GM18505 (cell line): ENCODE results near the gene RABAC1.

Experiments
- ATAC-seq: cut with Tn5 transposase; IDR thresholded peaks from one replicate; pipeline ENCODE4 v1.9.1; 2021; ENCODE audit not compliant: unreplicated experiment
- POLR2A ChIP-seq: IDR thresholded peaks from 4 replicates; pipeline ENCODE4 v1.6.1; 2011; ENCODE audit warnings: borderline replicate concordance; ENCODE audit not compliant: insufficient read depth, insufficient read length; ENCODE audit errors: extremely low read depth

RABAC1 gene

DNA sequence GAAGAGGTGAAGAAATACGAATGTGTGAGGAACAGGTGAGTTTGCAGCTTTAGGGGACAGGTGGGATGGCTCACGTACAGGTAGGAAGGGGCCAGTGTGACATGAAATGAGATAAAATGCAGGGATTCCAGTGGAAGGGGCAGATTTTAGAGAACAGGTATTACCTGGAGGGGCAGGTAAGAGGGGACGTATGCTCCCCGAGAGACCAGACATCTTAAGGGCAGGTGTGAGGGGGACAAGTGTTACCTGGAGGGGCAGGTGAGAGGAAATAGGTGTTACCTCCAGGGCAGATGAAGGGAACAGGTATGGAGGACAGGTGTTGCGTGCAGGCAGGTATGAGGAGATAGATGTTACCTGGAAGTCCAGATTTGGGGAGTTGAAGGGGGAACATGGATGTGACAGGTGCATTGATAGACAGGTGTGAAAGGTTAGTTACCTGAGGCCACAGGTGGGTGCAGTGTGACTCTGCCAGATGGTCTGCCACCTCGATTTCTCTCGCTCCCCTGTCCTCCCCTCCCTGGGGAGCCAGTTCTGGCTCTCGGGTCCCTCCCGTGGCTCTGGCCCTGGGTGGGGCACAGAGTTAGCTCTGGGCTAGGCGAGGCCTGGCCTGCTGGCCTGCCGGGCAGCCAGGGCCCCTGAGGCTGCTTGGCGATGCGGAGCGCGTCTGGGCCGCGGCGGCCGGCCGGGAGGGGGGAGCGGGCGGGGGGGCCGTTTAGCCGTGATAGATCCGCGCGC lies 32.9 kb downstream of the RABAC1 start:
- no peak for ATAC-seq
- TF ChIP-seq POLR2A: no peak

DNA sequence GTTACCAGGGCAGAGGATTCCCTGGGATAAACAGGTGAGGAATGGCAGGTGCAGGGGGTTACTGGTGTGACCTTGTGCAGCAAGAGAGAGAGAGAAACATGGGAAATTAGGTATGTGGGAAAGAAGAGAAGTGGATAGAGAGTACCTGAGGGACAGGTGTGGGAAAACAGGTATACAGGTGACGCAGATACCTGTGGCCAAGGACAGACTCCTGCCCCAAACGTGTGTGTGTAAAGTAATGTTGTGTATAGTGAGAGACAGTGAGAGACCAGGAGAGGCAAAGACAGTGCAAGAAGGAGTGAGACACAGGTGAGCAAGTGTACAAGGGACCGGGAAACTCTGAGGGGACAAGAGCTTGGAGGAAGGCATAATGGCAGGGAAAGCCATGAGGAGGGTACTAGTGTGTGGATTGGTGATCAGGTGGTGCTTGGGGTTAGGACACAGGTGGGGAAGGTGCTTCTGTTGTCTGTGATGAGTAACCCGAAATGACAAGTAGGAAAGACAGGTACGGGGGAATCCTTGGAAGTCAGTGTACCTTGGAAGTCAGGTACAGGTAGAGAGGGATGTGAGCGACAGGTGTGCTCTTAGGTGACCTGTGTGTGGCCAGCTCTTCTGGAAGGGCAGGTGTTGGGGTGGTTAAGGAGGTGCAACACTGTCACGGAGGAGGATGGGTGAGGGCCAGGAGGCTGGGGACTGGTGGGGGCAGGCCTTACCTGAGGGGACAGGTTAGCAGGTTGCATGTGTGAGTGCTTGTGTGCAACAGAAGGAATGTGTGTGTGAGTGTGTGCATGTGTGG lies 33.7 kb downstream of the RABAC1 start:
- TF ChIP-seq POLR2A: no peak
- no peak for ATAC-seq

DNA sequence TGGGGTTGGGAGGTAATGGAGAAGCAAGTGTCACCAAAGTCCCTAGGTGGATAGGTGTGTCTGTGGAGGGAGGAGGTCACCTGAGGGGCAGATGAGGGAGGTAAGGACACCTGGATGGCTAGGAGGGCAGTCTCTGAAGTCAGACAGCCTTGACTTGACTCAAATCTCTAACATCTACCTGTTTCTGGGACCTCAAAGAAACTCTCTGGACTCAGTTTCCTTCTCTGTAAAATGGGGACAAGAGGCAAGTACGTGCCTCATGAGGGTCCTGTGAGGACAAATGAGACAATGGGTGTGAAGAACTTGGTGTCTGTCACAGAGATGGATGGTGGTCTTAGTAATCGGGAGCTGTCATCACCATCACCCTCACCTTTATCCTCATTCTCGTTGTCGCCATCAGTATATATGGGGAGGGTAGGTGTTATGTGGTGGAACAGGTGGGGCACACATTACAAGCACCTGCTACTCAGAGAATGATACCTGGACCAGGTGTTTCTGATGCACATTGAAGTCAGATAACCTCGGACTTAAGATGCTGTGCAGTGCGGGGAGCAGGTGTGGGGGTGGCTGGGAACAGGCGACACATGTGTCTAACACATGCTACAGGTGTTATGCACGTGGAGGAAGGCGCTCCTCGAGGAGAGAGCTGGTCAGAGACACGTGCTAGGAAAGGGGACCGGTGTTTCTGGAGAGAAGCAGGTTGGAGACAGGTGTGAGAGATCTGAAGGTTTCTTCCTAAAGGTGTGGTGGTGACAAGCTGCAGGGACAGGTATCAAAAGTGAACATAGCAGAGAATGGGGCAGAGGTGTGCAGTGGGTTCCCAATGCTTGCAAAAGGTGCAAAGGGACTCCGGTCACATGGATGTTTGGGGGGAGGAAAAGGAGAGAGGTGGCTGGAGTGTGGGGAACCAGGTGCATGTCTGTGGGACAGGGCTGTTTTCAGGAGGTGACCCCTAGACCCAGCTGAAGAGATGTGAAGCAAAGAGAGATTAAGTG lies 34.7 kb downstream of the RABAC1 start:
- ATAC-seq: no peak

DNA sequence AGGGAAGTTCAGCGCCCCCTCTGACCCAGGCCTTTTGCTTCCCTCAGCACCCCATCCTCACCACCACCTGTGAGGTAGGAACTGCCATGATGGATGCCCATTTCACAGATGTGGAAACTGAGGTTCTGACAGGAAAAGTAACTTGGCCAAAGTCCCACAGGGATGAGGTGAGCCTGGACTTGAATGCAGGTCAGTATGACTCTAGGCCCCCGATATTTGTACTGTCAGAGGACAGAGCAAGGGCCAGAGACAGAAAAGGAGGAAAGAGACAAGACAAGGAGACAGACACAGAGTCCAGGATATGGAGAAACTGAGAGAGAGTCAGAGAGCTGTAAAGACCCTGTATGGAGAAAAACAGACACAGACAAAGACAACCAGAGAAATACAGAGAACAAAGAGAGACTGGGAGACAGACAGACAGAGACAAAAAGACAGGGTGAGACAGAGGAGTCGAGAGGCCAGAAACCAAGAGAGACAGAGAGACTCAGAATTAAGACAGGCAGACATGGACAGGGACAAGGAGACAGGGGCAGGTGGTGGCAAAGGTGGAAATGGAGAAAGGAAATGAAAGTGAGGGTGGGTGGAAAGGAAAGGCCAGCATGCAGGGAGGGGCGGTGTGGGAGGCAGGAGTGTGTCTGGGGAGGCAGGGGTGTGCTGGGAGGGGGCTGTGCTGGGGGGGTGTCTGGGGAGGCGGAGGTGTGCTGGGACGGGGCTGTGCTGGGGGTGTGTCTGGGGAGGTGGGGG lies 35.9 kb downstream of the RABAC1 start:
- TF ChIP-seq POLR2A: no peak

More for the DNA sequence above, 34.7 kb downstream of the RABAC1 start:
- no peak for TF ChIP-seq POLR2A

DNA sequence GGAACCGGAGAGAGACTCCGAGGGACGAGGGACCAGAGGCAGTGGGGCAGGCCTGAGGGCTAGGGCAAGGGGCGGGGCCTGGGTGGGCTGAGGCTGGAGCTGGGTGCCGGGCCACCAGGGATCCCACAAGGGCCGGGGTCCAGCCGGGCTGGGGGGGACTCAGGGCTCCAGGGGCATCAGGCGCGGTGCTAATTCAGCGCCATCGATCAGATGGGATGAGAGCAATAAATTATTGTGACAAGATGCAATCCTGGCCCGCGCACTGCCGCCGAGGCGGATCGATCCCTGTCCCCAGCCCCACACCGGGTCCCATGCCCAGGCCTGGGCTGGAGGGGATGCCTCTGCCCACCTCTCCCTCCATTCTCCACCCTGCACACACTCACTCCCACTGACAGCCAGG lies 36.5 kb downstream of the RABAC1 start:
- no peak for ATAC-seq

More for the DNA sequence above, 35.9 kb downstream of the RABAC1 start:
- no peak for ATAC-seq

DNA sequence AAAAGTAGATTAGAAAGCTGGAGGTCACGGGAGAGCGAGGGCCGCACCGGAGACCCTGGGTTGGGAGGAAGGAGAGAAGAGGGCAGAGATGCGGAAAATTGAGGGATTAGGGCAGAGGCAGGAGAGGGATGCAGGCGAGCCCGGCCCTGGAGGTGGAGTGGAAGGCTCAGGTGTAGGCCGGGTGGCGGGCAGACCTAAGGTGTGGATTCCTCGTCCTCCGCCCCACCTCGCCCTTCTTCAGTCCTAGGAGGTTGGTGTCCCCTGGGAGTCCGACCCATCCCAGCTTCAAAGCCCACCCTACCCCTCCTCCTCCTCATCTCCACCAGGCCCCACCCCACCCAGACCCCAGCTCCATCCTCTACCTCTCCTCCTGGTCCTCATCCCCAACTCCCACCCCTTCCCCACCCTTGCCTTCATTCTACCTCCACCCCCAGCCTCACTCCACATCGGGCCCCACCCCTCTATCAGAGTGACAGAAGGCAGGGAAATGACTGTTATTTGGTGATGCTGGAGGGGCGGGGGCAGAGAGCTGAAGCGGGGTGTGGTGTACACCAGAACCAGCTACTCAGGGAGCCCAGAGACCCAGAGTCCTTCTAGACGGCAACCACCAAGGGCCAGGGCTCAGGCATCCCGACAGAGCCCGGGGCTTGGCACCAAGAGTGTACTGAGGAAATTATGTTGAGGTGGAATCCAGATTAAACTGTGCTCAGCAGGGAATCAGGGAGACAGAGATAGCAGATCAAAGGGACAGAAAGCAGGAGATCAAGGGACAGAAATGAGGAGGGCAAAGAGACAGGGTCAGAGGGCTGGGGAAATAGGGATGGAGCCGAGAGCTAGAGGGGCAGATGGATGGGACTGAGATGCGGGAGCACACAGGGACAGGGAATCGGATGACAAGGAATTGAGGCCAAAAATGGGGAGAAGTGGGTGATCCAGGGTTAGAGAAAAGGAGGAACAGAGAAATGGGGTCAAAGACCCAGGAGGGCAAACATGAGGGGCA lies 37.2 kb downstream of the RABAC1 start:
- TF ChIP-seq POLR2A: no peak
- no peak for ATAC-seq

More for the DNA sequence above, 36.5 kb downstream of the RABAC1 start:
- TF ChIP-seq POLR2A: no peak

DNA sequence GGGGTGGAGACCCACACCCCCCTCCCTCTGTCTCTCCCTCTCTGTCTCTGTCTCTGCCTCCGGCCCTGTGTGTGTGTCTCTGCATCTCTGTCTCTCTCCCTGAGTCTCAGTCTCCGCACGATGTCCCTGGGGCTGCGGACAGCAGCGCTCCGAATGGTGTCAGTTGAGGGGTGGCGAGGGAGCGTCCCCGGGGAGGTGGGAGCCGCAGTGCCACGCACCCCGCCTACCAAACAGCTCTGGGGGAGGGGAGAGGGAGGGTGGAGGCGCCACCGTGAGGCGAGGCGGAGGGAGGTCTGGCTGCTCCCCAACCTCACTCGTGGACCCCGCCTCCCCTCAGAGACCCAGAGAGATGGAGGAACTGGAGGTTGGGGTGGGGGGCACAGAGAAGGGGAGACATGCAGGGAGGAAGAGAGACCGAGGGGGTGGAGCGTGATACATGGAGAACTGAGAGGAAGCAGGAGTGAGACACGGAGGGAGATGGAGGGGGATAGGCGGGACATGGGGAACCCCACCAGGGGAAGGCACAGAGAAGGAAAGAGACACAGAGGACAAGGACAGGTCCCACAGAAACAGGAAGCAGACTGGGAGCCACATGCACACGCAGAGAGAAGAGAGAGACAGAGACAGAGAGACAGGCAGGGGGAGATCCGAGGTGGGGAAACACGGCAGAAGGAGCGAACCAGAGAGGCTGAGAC lies 38.1 kb downstream of the RABAC1 start:
- no peak for TF ChIP-seq POLR2A
- no peak for ATAC-seq

DNA sequence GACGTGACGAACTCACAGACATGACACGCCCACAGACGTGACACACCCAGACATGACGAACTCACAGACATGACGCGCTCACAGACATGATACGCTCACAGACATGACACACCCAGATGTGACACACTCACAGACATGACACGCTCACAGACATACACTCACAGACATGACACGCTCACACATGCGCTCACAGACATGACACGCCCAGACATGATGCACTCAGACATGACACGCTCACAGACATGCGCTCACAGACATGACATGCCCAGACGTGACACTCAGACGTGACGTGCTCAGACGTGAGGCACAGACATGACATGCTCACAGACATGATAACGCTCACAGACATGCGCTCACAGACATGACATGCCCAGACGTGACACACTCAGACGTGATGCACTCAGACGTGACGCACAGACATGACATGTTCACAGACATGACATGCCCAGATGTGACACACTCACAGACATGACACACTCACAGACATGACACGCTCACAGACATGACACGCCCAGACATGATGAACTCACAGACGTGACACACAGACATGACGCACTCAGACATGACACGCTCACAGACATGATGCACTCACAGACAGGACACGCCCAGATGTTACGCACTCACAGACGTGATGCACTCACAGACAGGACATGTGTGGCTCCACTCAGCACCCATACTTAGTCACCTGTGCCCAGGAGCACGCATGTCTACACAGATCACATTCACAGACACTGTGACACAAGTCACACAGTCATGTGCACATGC lies 39.0 kb downstream of the RABAC1 start:
- no peak for TF ChIP-seq POLR2A
- ATAC-seq: no peak

DNA sequence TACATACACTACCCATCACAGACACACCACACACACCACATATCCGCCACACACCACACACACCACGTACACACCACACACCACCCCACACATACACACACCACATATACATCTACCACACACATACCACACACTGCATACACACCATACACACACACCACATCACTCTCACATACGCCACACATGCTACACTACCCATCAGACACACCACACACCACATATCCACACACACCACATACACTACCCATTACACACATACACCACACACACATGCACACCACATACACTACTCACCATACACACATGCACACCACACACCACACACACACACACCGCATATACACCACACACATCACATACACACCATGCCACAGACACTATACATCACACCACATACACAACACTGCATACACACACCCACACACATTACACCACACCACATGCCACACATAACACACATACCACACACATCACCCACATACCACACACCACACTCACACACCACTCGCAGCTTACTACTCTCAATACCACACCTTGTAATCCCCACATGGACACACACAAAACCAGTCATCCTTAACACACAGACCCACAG lies 40.4 kb downstream of the RABAC1 start:
- TF ChIP-seq POLR2A: no peak
- no peak for ATAC-seq

DNA sequence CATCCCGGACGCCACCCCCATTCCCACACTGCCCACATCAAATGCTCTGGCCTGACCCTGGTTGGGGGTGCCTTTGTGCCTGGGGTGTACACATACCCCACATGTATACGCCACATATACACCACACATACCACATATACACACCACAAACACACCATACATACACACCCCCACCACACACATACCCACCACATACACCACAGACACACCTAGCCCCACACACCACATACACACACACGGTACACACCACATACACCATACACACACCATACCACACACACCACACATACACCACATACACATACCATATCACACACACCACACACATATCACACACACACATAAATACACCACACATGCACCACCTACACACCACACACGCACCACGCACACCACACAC lies 41.0 kb downstream of the RABAC1 start:
- no peak for ATAC-seq
- no peak for TF ChIP-seq POLR2A
